ENCODE results near the gene OTOP2.

OTOP2 gene

GRCh38 chr17:74971842-74972106 lies 47.7 kb downstream of the OTOP2 start:
- CTCF ChIA-PET: interaction anchor here (0.7 to 4.2 kb wide), 4 partner anchors 10 to 200 kb away, joined by 3 to 42 read pairs (median 5); no protein-coding TSS in a partner anchor
- H3K4me3 ChIP-seq (ENCODE audit: low read depth, low read length): peak overlapping the region; percentile 74

GRCh38 chr17:74972107-74972972 lies 48.3 kb downstream of the OTOP2 start, which contains the start of gene HID1:
Gene HID1 (minus strand): TSS chr17:74972759. CDS start chr17:74972656, 103 bp downstream.
- peaks cover 4% of the 10 kb centered on the region; the same call in 1 of the 2 replicates for H3K4me1 ChIP-seq (ENCODE audit: control insufficient read depth, insufficient read depth, low read length)
- CTCF ChIA-PET: interaction anchor here (0.5 to 4.2 kb wide), 11 partner anchors 9 to 199 kb away, joined by 3 to 42 read pairs (median 5); partner anchors contain the start of gene CDR2L
- no peaks in the 10 kb centered on the region for H3K9me3 ChIP-seq (ENCODE audit: control insufficient read depth, insufficient read depth, low read depth, low read length)
- H3K27ac ChIP-seq (ENCODE audit: extremely low read depth, low read depth, low read length): peak within 1 kb of the TSS; percentile 60; the same call in 1 of the 2 replicates
- no peaks in the 10 kb centered on the region for H3K36me3 ChIP-seq (ENCODE audit: control insufficient read depth in 2 of 2, insufficient read depth in 1 of 2, low read length in 2 of 2)
- POLR2A ChIA-PET: interaction anchor here (0.6 to 5.4 kb wide), 24 partner anchors 8 to 290 kb away, joined by 3 to 50 read pairs (median 4); partner anchors contain the start of genes CDR2L, FDXR, GGA3 and MRPL58
- peak within 1 kb of the TSS; percentile 74 for H3K4me3 ChIP-seq (ENCODE audit: low read depth, low read length)
- TF ChIP-seq ZNF132 (tag by site-specific recombination; IDR thresholded peaks at IDR 0.05; ENCODE audit: borderline replicate concordance): no peak
- TF ChIP-seq ZBTB17 (tag by site-specific recombination; IDR thresholded peaks at IDR 0.05): no peak
- TF ChIP-seq ZNF433 (tag by site-specific recombination; IDR thresholded peaks at IDR 0.05; ENCODE audit: low read depth): no peak
- no peak for TF ChIP-seq ZNF658 (tag by site-specific recombination; IDR thresholded peaks at IDR 0.05)
- no peak for TF ChIP-seq ZNF155 (tag by site-specific recombination; IDR thresholded peaks at IDR 0.05)
- peak; percentile 52 for TF ChIP-seq ZBTB26 (tag by site-specific recombination; optimal IDR thresholded peaks at IDR 0.05)
- no peak; the same call in 1 of the 2 replicates for TF ChIP-seq CTCF (tag by site-specific recombination; IDR thresholded peaks at IDR 0.05)
- TF ChIP-seq ZNF18 (tag by site-specific recombination; IDR thresholded peaks at IDR 0.05): no peak
- no peak for TF ChIP-seq ZNF580 (tag by site-specific recombination; IDR thresholded peaks at IDR 0.05)
- no peak for TF ChIP-seq ZNF239 (tag by site-specific recombination; IDR thresholded peaks at IDR 0.05)

More at GRCh38 chr17:74971842-74972106, 47.7 kb downstream of the OTOP2 start:
- peak overlapping the region; percentile 16; the same call in 1 of the 2 replicates for H3K27ac ChIP-seq (ENCODE audit: extremely low read depth, low read depth, low read length)
- H3K4me1 ChIP-seq (ENCODE audit: control insufficient read depth, insufficient read depth, low read length): peaks cover 4% of the 10 kb centered on the region; the same call in 1 of the 2 replicates
- POLR2A ChIA-PET: interaction anchor here (0.6 to 5.4 kb wide), 15 partner anchors 11 to 290 kb away, joined by 3 to 50 read pairs (median 5); partner anchors contain the start of genes CDR2L, FDXR, GGA3 and MRPL58
- no peaks in the 10 kb centered on the region for H3K36me3 ChIP-seq (ENCODE audit: control insufficient read depth in 2 of 2, insufficient read depth in 1 of 2, low read length in 2 of 2)
- H3K9me3 ChIP-seq (ENCODE audit: control insufficient read depth, insufficient read depth, low read depth, low read length): no peaks in the 10 kb centered on the region
- TF ChIP-seq ZBTB26 (tag by site-specific recombination; optimal IDR thresholded peaks at IDR 0.05): peak; percentile 24
- no peak for TF ChIP-seq ZNF362 (tag by site-specific recombination; IDR thresholded peaks at IDR 0.05)
- peak; percentile 99 for TF ChIP-seq GLIS1 (tag by site-specific recombination; IDR thresholded peaks at IDR 0.05)
- TF ChIP-seq ZNF2 (tag by site-specific recombination; IDR thresholded peaks at IDR 0.05): peak; percentile 23; the same call in 1 of the 2 replicates
- TF ChIP-seq HIC1 (tag by site-specific recombination; IDR thresholded peaks at IDR 0.05): 0 out of 2 replicates have a peak, but pooled peaks have one; percentile 58
- TF ChIP-seq ZNF114 (tag by site-specific recombination; IDR thresholded peaks at IDR 0.05): no peak
- TF ChIP-seq ZNF335 (tag by site-specific recombination; conservative IDR thresholded peaks at IDR 0.05): peak; percentile 98
- no peak for TF ChIP-seq YY2 (tag by site-specific recombination; IDR thresholded peaks at IDR 0.05)
- TF ChIP-seq ZNF274 (IDR thresholded peaks at IDR 0.05; ENCODE audit: low read length): no peak
- no peak for TF ChIP-seq ZNF274 (tag by site-specific recombination; IDR thresholded peaks at IDR 0.05; ENCODE audit: borderline replicate concordance)
- peak; percentile 32; the same call in 1 of the 2 replicates for TF ChIP-seq ZBTB48 (tag by site-specific recombination; IDR thresholded peaks at IDR 0.05)
- peak; percentile 84 for TF ChIP-seq GLIS2 (tag by site-specific recombination; IDR thresholded peaks at IDR 0.05)
- TF ChIP-seq ZBTB20 (tag by site-specific recombination; IDR thresholded peaks at IDR 0.05): peak; percentile 41; the same call in 1 of the 2 replicates
- TF ChIP-seq ZIC2 (tag by site-specific recombination; IDR thresholded peaks at IDR 0.05): peak; percentile 95
- TF ChIP-seq ZNF423 (tag by site-specific recombination; IDR thresholded peaks at IDR 0.05): peak; percentile 59; the same call in 1 of the 2 replicates

All from HEK293 (cell line).